ENCODE results near the gene WDFY3. TPM values are rescaled to one million over a fixed set of nuclear protein-coding genes. Genes with fewer than 3 reads are reported as not detected.
"Not testable (repeated sequence)": the region's sequence is repeated elsewhere in the genome, so short reads cannot be mapped to it uniquely, and the experiment has no call there.

WDFY3 gene
- total and polyA plus RNA-seq, 2 experiments from 2014 or later: 8.0 to 89.0 TPM

- 0 out of 2 replicates have a peak, but pooled peaks cover 3% of the 10 kb centered on the region for H3K36me3 ChIP-seq (ENCODE audit: insufficient read depth)
- H3K4me2 ChIP-seq: no peak overlapping the region
- no peak for ATAC-seq
- no peak overlapping the region for H3K27ac Mint-ChIP-seq
- H2AFZ ChIP-seq: no peak overlapping the region
- peaks cover 16% of the 10 kb centered on the region; the same call in 2 of the 3 replicates for H3K36me3 Mint-ChIP-seq (ENCODE audit: low read depth)
- H3F3A ChIP-seq (replicated peaks; ENCODE audit: low read depth): no peaks in the 10 kb centered on the region
- H3K27ac ChIP-seq (ENCODE audit: low read depth): peak overlapping the region; percentile 20; the same call in 1 of the 2 replicates
- no peak for DNase-seq (ENCODE audit: low spot score)
- no peaks in the 10 kb centered on the region for H3K4me1 Mint-ChIP-seq
- H3K9me2 ChIP-seq (ENCODE audit: insufficient read depth): no peaks in the 10 kb centered on the region
- H4K20me1 ChIP-seq (replicated peaks; ENCODE audit: insufficient read depth): no peaks in the 10 kb centered on the region
- H3K9me3 Mint-ChIP-seq: no peaks in the 10 kb centered on the region
- no peaks in the 10 kb centered on the region for H3K4me1 ChIP-seq (ENCODE audit: insufficient read depth)
- TF ChIP-seq STAT1 (IDR thresholded peaks at IDR 0.05; ENCODE audit: unreplicated experiment) (no peak), ETS1 (IDR thresholded peaks at IDR 0.05) (no peak), CREB1 (CRISPR knock-in tag; IDR thresholded peaks at IDR 0.05; ENCODE audit: low read depth) (no peak), REST (IDR thresholded peaks at IDR 0.05; ENCODE audit: unreplicated experiment) (no peak), EZH2 (IDR thresholded peaks at IDR 0.05; ENCODE audit: low read depth, unreplicated experiment) (no peak), CTCF (conservative IDR thresholded peaks at IDR 0.05; ENCODE audit: low read depth in 2 of 2) (no peak)
- no peak overlapping the region for H3K4me3 ChIP-seq
- no peaks in the 10 kb centered on the region for H3K79me2 ChIP-seq (replicated peaks; ENCODE audit: insufficient read depth)
- no peaks in the 10 kb centered on the region for H3K27me3 ChIP-seq (ENCODE audit: insufficient read depth)
- H3K4me3 Mint-ChIP-seq: no peak overlapping the region
- peaks cover 1% of the 10 kb centered on the region for H3K27me3 Mint-ChIP-seq (ENCODE audit: insufficient read depth, low read depth, poor library complexity)
Observed at GRCh38 chr4:84837751-84838150, 128.7 kb downstream of the WDFY3 start.

GRCh38 chr4:84829633-84830032 lies 136.9 kb downstream of the WDFY3 start:
- not testable (repeated sequence) for ATAC-seq

More at GRCh38 chr4:84829633-84830032, 136.9 kb downstream of the WDFY3 start:
- not testable (repeated sequence) for H3K9me3 Mint-ChIP-seq; H3K4me3 Mint-ChIP-seq; H4K20me1 ChIP-seq (replicated peaks; ENCODE audit: insufficient read depth); H3K27ac ChIP-seq (ENCODE audit: low read depth); H3K27me3 ChIP-seq (ENCODE audit: insufficient read depth); H3K27me3 Mint-ChIP-seq (ENCODE audit: insufficient read depth, low read depth, poor library complexity); H3K36me3 ChIP-seq (ENCODE audit: insufficient read depth); H3K9me2 ChIP-seq (ENCODE audit: insufficient read depth); H3K79me2 ChIP-seq (replicated peaks; ENCODE audit: insufficient read depth); H3K27ac Mint-ChIP-seq; H3K4me1 Mint-ChIP-seq; H3K4me3 ChIP-seq; H3K4me2 ChIP-seq; H3K4me1 ChIP-seq (ENCODE audit: insufficient read depth); H2AFZ ChIP-seq; H3F3A ChIP-seq (replicated peaks; ENCODE audit: low read depth); DNase-seq (ENCODE audit: low spot score)
- peaks cover 13% of the 10 kb centered on the region; the same call in 2 of the 3 replicates for H3K36me3 Mint-ChIP-seq (ENCODE audit: low read depth)
